Measurements from ENCODE around the gene SIGLEC7.

Gene SIGLEC7

DNA sequence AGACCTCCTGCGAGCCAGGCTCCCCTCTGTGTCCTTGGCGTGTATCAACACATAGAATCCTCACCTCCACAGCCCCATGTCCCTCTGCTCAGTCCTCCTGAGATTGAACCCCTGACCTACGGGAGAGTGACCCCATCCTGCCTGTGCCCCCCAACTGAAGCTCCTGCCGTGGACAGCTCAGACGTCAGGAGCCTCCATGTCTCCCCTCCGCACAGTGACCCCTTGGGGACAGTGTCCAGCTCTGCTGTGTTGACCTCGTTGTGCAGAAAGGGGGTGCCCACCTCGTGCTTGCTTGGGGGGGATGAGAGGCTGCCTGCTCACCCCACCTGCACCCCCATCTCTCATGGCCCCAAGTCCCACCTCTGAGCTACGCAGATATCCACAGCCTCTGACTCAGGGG, 17.9 kb upstream of the SIGLEC7 start:
- H3K9me3 Mint-ChIP-seq, result no peaks in the 10 kb centered on the region
- H3K36me3 Mint-ChIP-seq (ENCODE audit: low read depth), result no peaks in the 10 kb centered on the region
- H3K27me3 Mint-ChIP-seq, result no peaks in the 10 kb centered on the region
- peak overlapping the region; percentile 40 for H3K4me3 Mint-ChIP-seq
- peak overlapping the region; percentile 83 for H3K27ac Mint-ChIP-seq
- peaks cover 70% of the 10 kb centered on the region for H3K4me1 Mint-ChIP-seq (ENCODE audit: low read depth)

DNA sequence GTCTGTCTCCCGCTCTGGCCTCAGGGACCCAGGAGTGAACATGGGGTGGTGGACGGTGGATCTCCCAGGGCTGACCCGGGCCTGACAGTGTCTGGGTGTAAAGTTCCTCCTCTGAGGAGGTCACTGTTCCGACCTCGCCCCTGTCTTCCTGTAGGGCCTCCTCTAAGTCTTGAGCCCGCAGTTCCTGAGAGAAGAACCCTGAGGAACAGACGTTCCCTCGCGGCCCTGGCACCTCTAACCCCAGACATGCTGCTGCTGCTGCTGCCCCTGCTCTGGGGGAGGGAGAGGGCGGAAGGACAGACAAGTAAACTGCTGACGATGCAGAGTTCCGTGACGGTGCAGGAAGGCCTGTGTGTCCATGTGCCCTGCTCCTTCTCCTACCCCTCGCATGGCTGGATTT, 17.4 kb upstream of the SIGLEC7 start, which contains the start of gene SIGLEC9:
Gene SIGLEC9, plus strand, starts transcription at position 178 of the 400 bp plus-strand sequence. Its CDS starts 69 bp downstream, at position 247.
- Mint-ChIP-seq H3K27me3 (no peaks in the 10 kb centered on the region), H3K36me3 (ENCODE audit: low read depth) (no peaks in the 10 kb centered on the region), H3K4me3 (peak within 1 kb of the TSS; percentile 40), H3K27ac (peak within 1 kb of the TSS; percentile 83), H3K4me1 (ENCODE audit: low read depth) (peaks cover 74% of the 10 kb centered on the region), H3K9me3 (no peaks in the 10 kb centered on the region)

DNA sequence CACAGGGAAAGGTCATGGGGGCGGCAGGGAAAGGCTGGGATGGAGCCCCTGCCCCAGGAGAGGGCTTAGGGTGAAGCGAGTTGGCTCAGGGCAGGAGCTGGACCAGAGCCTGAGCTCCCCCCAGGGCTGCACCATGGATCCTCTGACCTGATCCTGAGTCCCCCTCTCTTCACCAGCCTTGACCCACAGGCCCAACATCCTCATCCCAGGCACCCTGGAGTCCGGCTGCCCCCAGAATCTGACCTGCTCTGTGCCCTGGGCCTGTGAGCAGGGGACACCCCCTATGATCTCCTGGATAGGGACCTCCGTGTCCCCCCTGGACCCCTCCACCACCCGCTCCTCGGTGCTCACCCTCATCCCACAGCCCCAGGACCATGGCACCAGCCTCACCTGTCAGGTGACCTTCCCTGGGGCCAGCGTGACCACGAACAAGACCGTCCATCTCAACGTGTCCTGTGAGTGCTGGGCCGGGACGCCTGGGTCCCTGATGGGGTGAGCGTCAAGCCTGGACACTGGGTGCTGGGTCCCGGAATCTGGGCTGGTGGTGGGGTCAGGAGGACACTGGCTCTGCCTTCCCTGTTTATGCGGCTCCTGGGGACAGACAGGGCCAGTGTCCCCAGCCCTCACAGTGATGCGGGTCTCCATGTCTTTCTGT, 16.6 kb upstream of the SIGLEC7 start:
- Mint-ChIP-seq H3K9me3 (no peaks in the 10 kb centered on the region), H3K27me3 (no peaks in the 10 kb centered on the region), H3K27ac (no peak overlapping the region), H3K36me3 (ENCODE audit: low read depth) (no peaks in the 10 kb centered on the region), H3K4me3 (no peak overlapping the region), H3K4me1 (ENCODE audit: low read depth) (peaks cover 82% of the 10 kb centered on the region)

DNA sequence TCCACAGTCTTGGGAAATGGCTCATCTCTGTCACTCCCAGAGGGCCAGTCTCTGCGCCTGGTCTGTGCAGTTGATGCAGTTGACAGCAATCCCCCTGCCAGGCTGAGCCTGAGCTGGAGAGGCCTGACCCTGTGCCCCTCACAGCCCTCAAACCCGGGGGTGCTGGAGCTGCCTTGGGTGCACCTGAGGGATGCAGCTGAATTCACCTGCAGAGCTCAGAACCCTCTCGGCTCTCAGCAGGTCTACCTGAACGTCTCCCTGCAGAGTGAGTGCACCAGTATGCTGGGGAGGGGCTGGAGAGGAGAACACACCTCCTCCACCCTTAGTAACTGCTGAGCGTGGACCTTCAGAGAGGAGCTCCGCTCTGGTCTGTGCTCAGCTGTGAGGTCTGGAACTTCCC, 15.1 kb upstream of the SIGLEC7 start:
- H3K4me3 Mint-ChIP-seq, result no peak overlapping the region

DNA sequence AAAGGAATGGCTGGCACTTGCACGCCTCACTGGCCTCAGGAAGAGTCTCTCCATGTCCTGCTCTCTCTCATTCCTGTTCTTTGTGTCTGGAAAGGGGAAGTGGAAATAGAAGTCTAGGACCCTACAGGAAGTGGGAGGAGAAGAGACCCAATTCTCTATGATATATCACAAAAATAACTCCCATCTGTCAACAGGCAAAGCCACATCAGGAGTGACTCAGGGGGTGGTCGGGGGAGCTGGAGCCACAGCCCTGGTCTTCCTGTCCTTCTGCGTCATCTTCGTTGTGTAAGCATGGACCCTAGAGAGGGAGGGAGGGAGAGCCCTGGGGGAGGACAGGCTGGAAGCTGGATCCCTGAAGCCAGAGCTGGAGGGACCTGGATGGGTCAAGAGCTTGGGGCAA, 14.3 kb upstream of the SIGLEC7 start:
- peak overlapping the region; percentile 30 for H3K4me3 Mint-ChIP-seq
- no peaks in the 10 kb centered on the region for H3K27me3 Mint-ChIP-seq
- peak overlapping the region; percentile 52 for H3K27ac Mint-ChIP-seq
- peaks cover 88% of the 10 kb centered on the region for H3K4me1 Mint-ChIP-seq (ENCODE audit: low read depth)
- no peaks in the 10 kb centered on the region for H3K9me3 Mint-ChIP-seq
- no peaks in the 10 kb centered on the region for H3K36me3 Mint-ChIP-seq (ENCODE audit: low read depth)

More for the DNA sequence above, 15.1 kb upstream of the SIGLEC7 start:
- no peaks in the 10 kb centered on the region for H3K36me3 Mint-ChIP-seq (ENCODE audit: low read depth)
- peaks cover 88% of the 10 kb centered on the region for H3K4me1 Mint-ChIP-seq (ENCODE audit: low read depth)
- peak overlapping the region; percentile 0 for H3K27ac Mint-ChIP-seq
- no peaks in the 10 kb centered on the region for H3K9me3 Mint-ChIP-seq
- no peaks in the 10 kb centered on the region for H3K27me3 Mint-ChIP-seq

DNA sequence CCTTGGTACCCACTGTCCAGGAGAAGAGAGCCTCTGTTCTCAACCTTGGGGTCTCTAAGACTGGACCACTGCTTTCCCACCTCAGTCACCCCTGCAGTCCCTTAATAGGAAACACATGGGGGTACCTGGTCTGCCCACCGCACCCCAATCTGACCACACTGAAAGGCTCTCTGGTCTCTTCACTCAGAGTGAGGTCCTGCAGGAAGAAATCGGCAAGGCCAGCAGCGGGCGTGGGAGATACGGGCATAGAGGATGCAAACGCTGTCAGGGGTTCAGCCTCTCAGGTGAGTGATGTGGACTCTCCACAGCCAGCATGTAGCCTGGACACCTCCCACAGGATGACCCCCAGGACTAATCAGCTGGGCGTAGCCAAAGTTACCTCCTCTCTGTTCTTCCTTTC, 13.9 kb upstream of the SIGLEC7 start:
- H3K27me3 Mint-ChIP-seq, result no peaks in the 10 kb centered on the region
- H3K36me3 Mint-ChIP-seq (ENCODE audit: low read depth), result no peaks in the 10 kb centered on the region
- peak overlapping the region; percentile 52 for H3K27ac Mint-ChIP-seq
- peaks cover 83% of the 10 kb centered on the region for H3K4me1 Mint-ChIP-seq (ENCODE audit: low read depth)
- H3K9me3 Mint-ChIP-seq, result no peaks in the 10 kb centered on the region
- H3K4me3 Mint-ChIP-seq, result no peak overlapping the region

DNA sequence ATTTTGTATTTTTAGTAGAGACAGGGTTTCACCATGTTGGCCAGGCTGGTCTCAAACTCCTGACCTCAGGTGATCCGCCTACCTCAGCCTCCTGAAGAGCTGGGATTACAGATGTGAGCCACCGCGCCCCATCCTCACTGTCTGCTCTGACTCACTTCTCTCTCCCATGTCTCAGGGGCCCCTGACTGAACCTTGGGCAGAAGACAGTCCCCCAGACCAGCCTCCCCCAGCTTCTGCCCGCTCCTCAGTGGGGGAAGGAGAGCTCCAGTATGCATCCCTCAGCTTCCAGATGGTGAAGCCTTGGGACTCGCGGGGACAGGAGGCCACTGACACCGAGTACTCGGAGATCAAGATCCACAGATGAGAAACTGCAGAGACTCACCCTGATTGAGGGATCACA, 12.4 kb upstream of the SIGLEC7 start:
- H3K27me3 Mint-ChIP-seq, result no peaks in the 10 kb centered on the region
- H3K4me3 Mint-ChIP-seq, result no peak overlapping the region

DNA sequence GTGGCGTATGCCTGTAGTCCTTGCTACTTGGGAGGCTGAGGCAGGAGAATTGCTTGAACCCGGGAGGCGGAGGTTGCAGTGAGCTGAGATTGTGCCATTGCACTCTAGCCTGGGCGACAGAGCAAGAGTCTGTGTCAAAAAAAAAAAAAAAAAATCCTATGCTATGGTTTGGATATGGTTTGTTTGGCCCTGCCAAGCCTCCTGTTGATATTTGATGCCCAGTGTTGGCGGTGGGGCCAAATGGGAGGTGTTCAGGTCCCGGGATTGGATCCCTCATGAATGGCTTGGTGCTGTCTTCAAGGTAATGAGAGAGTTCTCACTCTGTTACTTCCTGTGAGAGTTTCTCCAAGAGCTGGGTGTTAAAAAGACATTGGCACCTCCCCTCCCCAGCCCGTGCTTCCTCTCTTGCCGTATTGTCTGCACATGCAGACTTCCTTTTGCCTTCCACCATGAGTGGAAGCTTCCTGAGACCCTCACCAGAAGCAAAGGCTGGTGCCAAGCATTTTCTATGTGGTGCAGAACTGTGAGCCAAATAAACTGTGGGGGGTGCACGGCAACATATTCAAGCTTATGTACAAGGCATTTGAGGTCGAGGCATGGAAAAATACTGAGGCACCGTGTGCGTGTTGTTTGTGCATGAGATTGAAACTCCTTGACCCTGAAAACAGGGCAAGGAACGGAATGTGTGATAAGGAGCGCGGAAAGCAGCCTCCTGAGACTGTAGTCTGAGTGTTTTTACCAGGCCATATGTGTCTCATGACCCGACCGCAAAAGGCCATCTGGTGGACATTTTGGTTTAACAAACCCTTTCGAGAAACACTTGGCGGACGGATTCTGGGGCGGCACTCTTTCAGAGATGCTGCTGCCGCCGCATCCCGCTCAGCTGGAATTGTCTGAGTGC, 10.1 kb upstream of the SIGLEC7 start:
- peak overlapping the region; percentile 38 for H3K27ac Mint-ChIP-seq
- H3K27me3 Mint-ChIP-seq, result no peaks in the 10 kb centered on the region
- H3K36me3 Mint-ChIP-seq (ENCODE audit: low read depth), result peaks cover 5% of the 10 kb centered on the region
- peak overlapping the region; percentile 53 for H3K4me3 Mint-ChIP-seq
- peaks cover 79% of the 10 kb centered on the region for H3K4me1 Mint-ChIP-seq (ENCODE audit: low read depth)
- H3K9me3 Mint-ChIP-seq, result peaks cover 6% of the 10 kb centered on the region

More for the DNA sequence above, 12.4 kb upstream of the SIGLEC7 start:
- Mint-ChIP-seq H3K9me3 (peaks cover 3% of the 10 kb centered on the region), H3K4me1 (ENCODE audit: low read depth) (peaks cover 72% of the 10 kb centered on the region), H3K36me3 (ENCODE audit: low read depth) (peaks cover 3% of the 10 kb centered on the region), H3K27ac (peak overlapping the region; percentile 41)

DNA sequence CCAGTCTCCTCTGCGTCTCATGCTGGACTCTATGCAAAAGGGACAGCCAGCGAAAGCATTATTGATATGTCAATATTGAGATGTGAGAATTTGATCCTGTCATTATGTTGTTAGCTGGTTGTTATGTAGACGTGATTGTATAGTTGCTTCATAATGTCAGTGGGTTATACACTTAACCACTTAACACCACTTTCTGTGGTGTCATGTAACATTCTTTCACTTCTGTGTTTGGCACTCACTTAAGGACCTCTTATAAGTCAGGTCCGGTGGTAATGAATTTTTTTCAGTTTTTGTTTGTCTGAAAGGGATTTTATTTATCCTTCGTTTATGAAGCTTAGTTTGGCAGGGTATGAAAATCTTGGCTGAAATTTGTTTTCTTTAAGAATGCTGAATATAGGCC, 7.1 kb upstream of the SIGLEC7 start:
- H3K9me3 Mint-ChIP-seq, result peaks cover 6% of the 10 kb centered on the region
- no peaks in the 10 kb centered on the region for H3K27me3 Mint-ChIP-seq
- peaks cover 5% of the 10 kb centered on the region for H3K36me3 Mint-ChIP-seq (ENCODE audit: low read depth)
- peaks cover 70% of the 10 kb centered on the region for H3K4me1 Mint-ChIP-seq (ENCODE audit: low read depth)
- H3K27ac Mint-ChIP-seq, result no peak overlapping the region
- no peak overlapping the region for H3K4me3 Mint-ChIP-seq

DNA sequence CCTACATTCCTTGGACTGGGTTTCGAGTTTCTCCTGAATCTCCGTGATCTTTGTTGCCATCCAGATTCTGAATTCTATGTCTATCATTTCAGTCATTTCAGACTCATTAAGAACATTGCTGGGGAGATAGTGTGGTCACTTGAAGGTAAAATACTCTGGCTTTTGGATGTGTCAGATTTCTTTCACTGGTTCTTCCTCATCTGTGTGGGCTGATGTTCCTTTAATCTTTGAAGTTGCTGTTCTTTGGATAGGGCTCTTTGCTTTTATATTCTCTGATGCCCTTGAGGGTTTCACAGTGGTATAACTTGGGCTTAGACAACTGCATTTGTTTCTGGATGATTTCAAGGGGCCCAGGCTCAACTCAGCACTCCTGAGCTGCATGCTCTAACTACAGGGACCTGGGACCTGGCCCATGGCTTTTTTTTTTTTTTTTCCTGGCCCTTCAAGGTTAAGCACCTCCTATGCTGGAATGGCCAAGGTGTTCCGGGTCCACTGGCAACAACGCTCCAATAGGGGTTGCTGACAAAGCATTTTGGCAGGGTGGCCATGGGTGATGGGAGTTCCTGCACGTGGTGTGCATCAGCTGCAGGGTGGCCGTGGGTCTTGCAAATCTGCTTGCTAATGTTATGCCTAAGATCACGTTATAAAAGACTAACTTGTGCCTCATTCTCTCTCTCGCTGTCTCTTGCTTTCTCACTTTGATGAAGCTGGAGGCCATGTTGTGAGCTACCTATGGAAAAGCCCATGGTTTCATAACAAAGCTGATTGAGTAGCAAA, 5.9 kb upstream of the SIGLEC7 start:
- Mint-ChIP-seq H3K27ac (peak overlapping the region; percentile 78), H3K36me3 (ENCODE audit: low read depth) (peaks cover 5% of the 10 kb centered on the region), H3K9me3 (peaks cover 6% of the 10 kb centered on the region), H3K4me1 (ENCODE audit: low read depth) (peaks cover 59% of the 10 kb centered on the region), H3K4me3 (no peak overlapping the region), H3K27me3 (no peaks in the 10 kb centered on the region)

DNA sequence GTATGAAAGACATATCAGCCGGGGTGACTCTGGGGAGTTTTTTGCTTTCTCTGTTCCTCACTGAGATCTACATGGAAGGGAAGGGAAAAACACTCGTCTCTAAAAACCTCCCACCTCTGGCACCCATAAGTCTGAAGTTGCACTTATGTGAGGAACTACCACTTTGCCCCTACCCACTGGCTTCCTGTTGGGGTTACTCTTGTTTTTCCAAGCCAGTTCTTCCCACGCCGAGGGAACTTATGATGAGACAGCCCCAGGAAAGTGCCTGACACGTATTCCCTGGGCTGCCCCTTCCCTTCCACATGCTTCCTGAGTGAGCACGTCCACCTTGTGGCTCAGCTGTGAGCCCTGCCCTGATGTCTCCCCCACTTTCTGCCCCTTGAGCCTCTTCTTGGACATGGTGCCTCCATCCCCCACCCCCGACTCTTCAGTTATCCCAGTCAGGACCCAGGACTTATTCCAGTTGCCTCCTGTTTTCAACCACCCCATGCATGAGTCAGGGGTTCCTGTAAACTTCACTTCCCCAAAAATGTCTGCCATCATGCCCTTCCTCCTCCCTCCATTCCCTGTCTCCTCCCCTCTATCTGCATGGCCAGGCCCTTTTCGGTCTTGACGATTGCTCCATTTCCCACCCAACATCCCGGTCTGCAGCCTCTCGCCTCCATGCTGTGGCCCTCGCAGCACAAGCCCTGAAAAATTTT, 5.1 kb upstream of the SIGLEC7 start:
- H3K27me3 Mint-ChIP-seq, result no peaks in the 10 kb centered on the region

DNA sequence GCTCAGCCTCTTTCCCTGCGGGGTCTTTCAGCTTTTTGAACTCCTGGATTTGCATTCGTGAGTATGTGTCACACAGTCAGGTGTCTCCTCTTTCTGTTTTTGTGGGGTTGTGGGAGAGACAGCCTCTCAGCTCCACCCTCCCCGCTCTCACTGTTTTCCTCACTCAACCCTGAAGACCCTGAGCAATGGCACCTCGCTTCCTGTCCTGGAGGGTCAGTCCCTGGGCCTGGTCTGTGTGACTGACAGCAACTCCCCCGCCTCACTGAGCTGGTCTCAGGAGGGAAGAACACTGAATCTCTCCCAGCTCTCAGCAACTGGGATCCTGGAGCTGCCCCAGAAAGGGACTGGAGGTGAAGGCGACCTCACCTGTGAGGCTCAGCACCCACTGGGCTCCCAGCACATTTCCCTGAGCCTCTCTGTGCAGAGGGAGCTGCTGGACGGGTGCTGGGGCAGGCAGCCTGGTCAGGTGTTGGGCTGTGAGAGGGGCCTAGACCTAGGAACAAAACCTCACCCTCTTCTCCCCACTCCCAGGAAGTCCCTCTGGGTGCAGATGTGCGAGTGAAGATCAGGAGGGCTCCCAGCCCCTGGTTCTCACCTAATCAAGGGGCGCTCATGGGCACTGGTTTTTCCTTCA, 4.2 kb upstream of the SIGLEC7 start:
- Mint-ChIP-seq H3K4me1 (ENCODE audit: low read depth) (peaks cover 45% of the 10 kb centered on the region), H3K36me3 (ENCODE audit: low read depth) (peaks cover 5% of the 10 kb centered on the region), H3K27ac (peak overlapping the region; percentile 78), H3K27me3 (no peaks in the 10 kb centered on the region), H3K4me3 (no peak overlapping the region), H3K9me3 (peaks cover 6% of the 10 kb centered on the region)

More for the DNA sequence above, 5.1 kb upstream of the SIGLEC7 start:
- Mint-ChIP-seq H3K27ac (peak overlapping the region; percentile 78), H3K9me3 (peaks cover 6% of the 10 kb centered on the region), H3K4me1 (ENCODE audit: low read depth) (peaks cover 53% of the 10 kb centered on the region), H3K36me3 (ENCODE audit: low read depth) (peaks cover 5% of the 10 kb centered on the region), H3K4me3 (no peak overlapping the region)

DNA sequence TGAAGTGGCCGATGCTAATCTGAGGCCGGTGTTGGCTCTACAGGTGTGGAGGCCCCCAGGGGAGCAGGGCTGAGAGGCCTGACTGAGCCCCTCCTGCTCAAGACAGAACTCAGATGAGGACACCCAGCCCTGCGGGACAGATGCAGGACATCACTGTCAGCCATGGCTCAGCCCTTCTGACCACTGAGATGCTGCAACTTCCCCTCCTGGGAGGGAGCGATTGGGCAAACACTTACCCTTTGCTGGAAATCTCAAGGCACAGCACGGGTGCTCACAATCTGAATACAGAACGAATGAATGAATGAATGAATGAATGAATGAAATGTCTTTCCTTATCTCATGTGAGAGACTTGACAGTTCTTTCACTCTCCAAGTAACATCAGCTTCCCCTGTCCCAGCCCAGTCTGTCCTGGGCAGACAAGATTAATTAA, 3.5 kb upstream of the SIGLEC7 start:
- Mint-ChIP-seq H3K27me3 (no peaks in the 10 kb centered on the region), H3K27ac (no peak overlapping the region), H3K9me3 (peaks cover 6% of the 10 kb centered on the region), H3K4me3 (no peak overlapping the region), H3K36me3 (ENCODE audit: low read depth) (peaks cover 5% of the 10 kb centered on the region), H3K4me1 (ENCODE audit: low read depth) (peaks cover 45% of the 10 kb centered on the region)
